K562 (cell line): Measurements from ENCODE around the gene SLC35A2. TPM values are rescaled to one million over a fixed set of nuclear protein-coding genes. Genes with fewer than 3 reads are reported as not detected.

ENCODE experiments used
- CEBPG ChIP-seq, 3 experiments: fragments of 200-800 bp in 1 of 3; sonication (Bioruptor generic) in 1 of 3; sonication (generic) in 1 of 3; formaldehyde crosslinking in 1 of 3; IDR thresholded peaks in 2 of 3; conservative IDR thresholded peaks in 1 of 3; 2 replicates each; pipeline versions ENCODE4 v1.6.1 to v1.8.0; 2016 to 2022; ENCODE audit warnings: missing compliant biosample characterization in 2 of 3, missing genetic modification characterization in 2 of 3, mild to moderate bottlenecking in 1 of 3, missing genetic modification reagents in 1 of 3
- E2F1 ChIP-seq: sonication (generic); formaldehyde crosslinking; IDR thresholded peaks from 2 replicates; pipeline ENCODE4 v1.8.1; 2023; ENCODE audit warnings: mild to moderate bottlenecking, missing genetic modification reagents, moderate library complexity
- FOXK2 ChIP-seq, 2 experiments: fragments of 450-650 bp; IDR thresholded peaks in 1 of 2; conservative IDR thresholded peaks in 1 of 2; 2 replicates each; pipeline ENCODE4 v1.6.1; 2016; ENCODE audit warnings: low read depth in 2 of 2, mild to moderate bottlenecking in 1 of 2
- NCOR1 ChIP-seq: fragments of 450-650 bp; IDR thresholded peaks from 2 replicates; pipeline ENCODE4 v1.6.1; 2016; ENCODE audit warnings: mild to moderate bottlenecking, moderate library complexity
- POLR2AphosphoS5 ChIP-seq: IDR thresholded peaks from 2 replicates; pipeline ENCODE4 v1.6.1; 2011; ENCODE audit warnings: mild to moderate bottlenecking, low read depth, low read length, moderate library complexity; ENCODE audit not compliant: control insufficient read depth, insufficient read depth
- RCOR1 ChIP-seq, 2 experiments: IDR thresholded peaks; 2 replicates each; pipeline ENCODE4 v1.6.1; 2012; ENCODE audit warnings: low read depth in 2 of 2, low read length in 2 of 2, borderline replicate concordance in 1 of 2, improper control_type of control experiment in 1 of 2
- SMAD2 ChIP-seq: fragments of 150-350 bp; IDR thresholded peaks from 2 replicates; pipeline ENCODE4 v1.6.1; 2014; ENCODE audit warnings: low read depth, mild to moderate bottlenecking, low read length
- TBL1XR1 ChIP-seq, 2 experiments: IDR thresholded peaks; 2 replicates each; pipeline ENCODE4 v1.6.1; 2012; ENCODE audit warnings: improper control_type of control experiment in 2 of 2, low read length in 2 of 2, mild to moderate bottlenecking in 1 of 2
- TEAD1 ChIP-seq, 2 experiments: fragments of 450-650 bp in 1 of 2; sonication (generic) in 1 of 2; formaldehyde crosslinking; IDR thresholded peaks; 2 replicates each; pipeline versions ENCODE4 v1.4.0 to v1.8.0; 2020 to 2022; ENCODE audit warnings: mild to moderate bottlenecking in 2 of 2, missing genetic modification reagents in 1 of 2
- TFAP4 ChIP-seq: sonication (generic); formaldehyde crosslinking; IDR thresholded peaks from 2 replicates; pipeline ENCODE4 v1.8.0; 2022; ENCODE audit warnings: missing genetic modification reagents, mild to moderate bottlenecking, moderate library complexity, borderline replicate concordance
- XRCC4 ChIP-seq: IDR thresholded peaks from one replicate; pipeline ENCODE4 v1.6.1; 2011; ENCODE audit not compliant: insufficient read depth, insufficient read length; ENCODE audit errors: extremely low read depth
- ZBTB17 ChIP-seq: fragments of 450-650 bp; formaldehyde crosslinking; IDR thresholded peaks from 2 replicates; pipeline ENCODE4 v1.4.0; 2020; ENCODE audit warnings: mild to moderate bottlenecking
- polyA plus RNA-seq, 8 experiments: library from polyadenylated mRNA; depleted of rRNA in 4 of 8; stranded (reverse) in 5 of 8; unstranded in 3 of 8; fragments of >200 nt; fragmentation: Nextera tagmentation in 2 of 8; fragmentation: Illumina TruSeq in 1 of 8; extraction: Ambion mirVana in 2 of 8; extraction: Trizol in 1 of 8; gene quantifications; 2 replicates each; pipeline versions ENCODE4 v1.2.1 to v1.2.3, GENCODE V29; 2011 to 2014; ENCODE audit warnings: inconsistent platforms in 1 of 8, missing spikeins in 1 of 8
- total RNA-seq, 7 experiments: library from RNA; depleted of rRNA in 6 of 7; stranded (reverse); fragments of >200 nt in 6 of 7; fragmentation: Illumina TruSeq in 2 of 7; extraction: Trizol in 2 of 7; gene quantifications; 2 replicates each; pipeline versions ENCODE4 v1.2.1 to v1.2.3, GENCODE V29; 2011 to 2021; ENCODE audit warnings: low replicate concordance in 1 of 7
- TF ChIP-seq, protein P1 (sequence below): fragments of 200-600 bp; sonication (generic); IDR thresholded peaks from one replicate; pipeline ENCODE4 v1.6.1; 2012; ENCODE audit warnings: mild to moderate bottlenecking, low read depth, low read length, inconsistent platforms

SLC35A2 gene
- total and polyA plus RNA-seq, 9 of the 15 experiments (the other 6 are each of a cell fraction or from before 2014, with no cell fraction given): 3.3 to 38.9 (median 20.0) TPM

- peak; percentile 64; the same call in 1 of the 2 replicates for TF ChIP-seq TFAP4 (CRISPR knock-in tag)
- peak; percentile 37 to 52; a peak in 2 of 4 replicates for TF ChIP-seq TBL1XR1 (IDR thresholded peaks at IDR 0.05; ENCODE audit: low read length in 2 of 2)
- peak; percentile 48 to 61; a peak in 3 of 4 replicates for TF ChIP-seq FOXK2 (conservative IDR thresholded peaks at IDR 0.05 in 1 of 2, IDR thresholded peaks at IDR 0.05 in 1 of 2; ENCODE audit: low read depth in 2 of 2)
- TF ChIP-seq E2F1 (CRISPR knock-in tag): no peak
- TF ChIP-seq TEAD1 (CRISPR knock-in tag; IDR thresholded peaks at IDR 0.05): peak in 1 of 2 experiments; percentile 80; a peak in 2 of 4 replicates
- TF ChIP-seq CEBPG (CRISPR knock-in tag; IDR thresholded peaks at IDR 0.05): peak; percentile 51; the same call in 1 of the 2 replicates
- TF ChIP-seq CEBPG (tag; conservative IDR thresholded peaks at IDR 0.05 in 1 of 2, IDR thresholded peaks at IDR 0.05 in 1 of 2): no peak
- TF ChIP-seq POLR2AphosphoS5: peak; percentile 71; the same call in 1 of the 2 replicates
- peak; percentile 27 to 76; a peak in 3 of 4 replicates for TF ChIP-seq RCOR1 (IDR thresholded peaks at IDR 0.05; ENCODE audit: borderline replicate concordance in 1 of 2, low read depth in 2 of 2, low read length in 2 of 2)
- peak; percentile 86 for TF ChIP-seq NCOR1
- no peak for TF ChIP-seq ZBTB17 (CRISPR knock-in tag)
- TF ChIP-seq, protein P1, sequence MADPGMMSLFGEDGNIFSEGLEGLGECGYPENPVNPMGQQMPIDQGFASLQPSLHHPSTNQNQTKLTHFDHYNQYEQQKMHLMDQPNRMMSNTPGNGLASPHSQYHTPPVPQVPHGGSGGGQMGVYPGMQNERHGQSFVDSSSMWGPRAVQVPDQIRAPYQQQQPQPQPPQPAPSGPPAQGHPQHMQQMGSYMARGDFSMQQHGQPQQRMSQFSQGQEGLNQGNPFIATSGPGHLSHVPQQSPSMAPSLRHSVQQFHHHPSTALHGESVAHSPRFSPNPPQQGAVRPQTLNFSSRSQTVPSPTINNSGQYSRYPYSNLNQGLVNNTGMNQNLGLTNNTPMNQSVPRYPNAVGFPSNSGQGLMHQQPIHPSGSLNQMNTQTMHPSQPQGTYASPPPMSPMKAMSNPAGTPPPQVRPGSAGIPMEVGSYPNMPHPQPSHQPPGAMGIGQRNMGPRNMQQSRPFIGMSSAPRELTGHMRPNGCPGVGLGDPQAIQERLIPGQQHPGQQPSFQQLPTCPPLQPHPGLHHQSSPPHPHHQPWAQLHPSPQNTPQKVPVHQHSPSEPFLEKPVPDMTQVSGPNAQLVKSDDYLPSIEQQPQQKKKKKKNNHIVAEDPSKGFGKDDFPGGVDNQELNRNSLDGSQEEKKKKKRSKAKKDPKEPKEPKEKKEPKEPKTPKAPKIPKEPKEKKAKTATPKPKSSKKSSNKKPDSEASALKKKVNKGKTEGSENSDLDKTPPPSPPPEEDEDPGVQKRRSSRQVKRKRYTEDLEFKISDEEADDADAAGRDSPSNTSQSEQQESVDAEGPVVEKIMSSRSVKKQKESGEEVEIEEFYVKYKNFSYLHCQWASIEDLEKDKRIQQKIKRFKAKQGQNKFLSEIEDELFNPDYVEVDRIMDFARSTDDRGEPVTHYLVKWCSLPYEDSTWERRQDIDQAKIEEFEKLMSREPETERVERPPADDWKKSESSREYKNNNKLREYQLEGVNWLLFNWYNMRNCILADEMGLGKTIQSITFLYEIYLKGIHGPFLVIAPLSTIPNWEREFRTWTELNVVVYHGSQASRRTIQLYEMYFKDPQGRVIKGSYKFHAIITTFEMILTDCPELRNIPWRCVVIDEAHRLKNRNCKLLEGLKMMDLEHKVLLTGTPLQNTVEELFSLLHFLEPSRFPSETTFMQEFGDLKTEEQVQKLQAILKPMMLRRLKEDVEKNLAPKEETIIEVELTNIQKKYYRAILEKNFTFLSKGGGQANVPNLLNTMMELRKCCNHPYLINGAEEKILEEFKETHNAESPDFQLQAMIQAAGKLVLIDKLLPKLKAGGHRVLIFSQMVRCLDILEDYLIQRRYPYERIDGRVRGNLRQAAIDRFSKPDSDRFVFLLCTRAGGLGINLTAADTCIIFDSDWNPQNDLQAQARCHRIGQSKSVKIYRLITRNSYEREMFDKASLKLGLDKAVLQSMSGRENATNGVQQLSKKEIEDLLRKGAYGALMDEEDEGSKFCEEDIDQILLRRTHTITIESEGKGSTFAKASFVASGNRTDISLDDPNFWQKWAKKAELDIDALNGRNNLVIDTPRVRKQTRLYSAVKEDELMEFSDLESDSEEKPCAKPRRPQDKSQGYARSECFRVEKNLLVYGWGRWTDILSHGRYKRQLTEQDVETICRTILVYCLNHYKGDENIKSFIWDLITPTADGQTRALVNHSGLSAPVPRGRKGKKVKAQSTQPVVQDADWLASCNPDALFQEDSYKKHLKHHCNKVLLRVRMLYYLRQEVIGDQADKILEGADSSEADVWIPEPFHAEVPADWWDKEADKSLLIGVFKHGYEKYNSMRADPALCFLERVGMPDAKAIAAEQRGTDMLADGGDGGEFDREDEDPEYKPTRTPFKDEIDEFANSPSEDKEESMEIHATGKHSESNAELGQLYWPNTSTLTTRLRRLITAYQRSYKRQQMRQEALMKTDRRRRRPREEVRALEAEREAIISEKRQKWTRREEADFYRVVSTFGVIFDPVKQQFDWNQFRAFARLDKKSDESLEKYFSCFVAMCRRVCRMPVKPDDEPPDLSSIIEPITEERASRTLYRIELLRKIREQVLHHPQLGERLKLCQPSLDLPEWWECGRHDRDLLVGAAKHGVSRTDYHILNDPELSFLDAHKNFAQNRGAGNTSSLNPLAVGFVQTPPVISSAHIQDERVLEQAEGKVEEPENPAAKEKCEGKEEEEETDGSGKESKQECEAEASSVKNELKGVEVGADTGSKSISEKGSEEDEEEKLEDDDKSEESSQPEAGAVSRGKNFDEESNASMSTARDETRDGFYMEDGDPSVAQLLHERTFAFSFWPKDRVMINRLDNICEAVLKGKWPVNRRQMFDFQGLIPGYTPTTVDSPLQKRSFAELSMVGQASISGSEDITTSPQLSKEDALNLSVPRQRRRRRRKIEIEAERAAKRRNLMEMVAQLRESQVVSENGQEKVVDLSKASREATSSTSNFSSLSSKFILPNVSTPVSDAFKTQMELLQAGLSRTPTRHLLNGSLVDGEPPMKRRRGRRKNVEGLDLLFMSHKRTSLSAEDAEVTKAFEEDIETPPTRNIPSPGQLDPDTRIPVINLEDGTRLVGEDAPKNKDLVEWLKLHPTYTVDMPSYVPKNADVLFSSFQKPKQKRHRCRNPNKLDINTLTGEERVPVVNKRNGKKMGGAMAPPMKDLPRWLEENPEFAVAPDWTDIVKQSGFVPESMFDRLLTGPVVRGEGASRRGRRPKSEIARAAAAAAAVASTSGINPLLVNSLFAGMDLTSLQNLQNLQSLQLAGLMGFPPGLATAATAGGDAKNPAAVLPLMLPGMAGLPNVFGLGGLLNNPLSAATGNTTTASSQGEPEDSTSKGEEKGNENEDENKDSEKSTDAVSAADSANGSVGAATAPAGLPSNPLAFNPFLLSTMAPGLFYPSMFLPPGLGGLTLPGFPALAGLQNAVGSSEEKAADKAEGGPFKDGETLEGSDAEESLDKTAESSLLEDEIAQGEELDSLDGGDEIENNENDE: no peak
- TF ChIP-seq XRCC4: no peak
- TF ChIP-seq SMAD2: no peak
Observed at GRCh38 chrX:48940404-48940955, 29.0 kb upstream of the SLC35A2 start (continued).
